ENCODE data around the gene STPG3.
"Not testable (repeated sequence)": the region's sequence is repeated elsewhere in the genome, so short reads cannot be mapped to it uniquely, and the experiment has no call there.

The STPG3 gene

GRCh38 chr9:137247135-137247915 is 3.8 kb upstream of the STPG3 start:
- no peak for DNase-seq

GRCh38 chr9:137247916-137248175 is 3.2 kb upstream of the STPG3 start:
- DNase-seq = no peak

GRCh38 chr9:137250329-137251193 is 525 bp upstream of the STPG3 start:
- DNase-seq = no peak

GRCh38 chr9:137251490-137252268 is 593 bp downstream of the STPG3 start:
- no peak for DNase-seq

- DNase-seq = no peak
Measured at GRCh38 chr9:137252555-137253506, 1.7 kb downstream of the STPG3 start.

GRCh38 chr9:137253717-137254623 is 2.9 kb downstream of the STPG3 start:
- no peak for DNase-seq

- DNase-seq = peak; percentile 99
Measured at GRCh38 chr9:137254624-137255447, 3.8 kb downstream of the STPG3 start, which contains the start of gene NELFB. NELFB (plus strand) TSS chr9:137255327.

- DNase-seq = no peak
Measured at GRCh38 chr9:137255448-137256114, 4.5 kb downstream of the STPG3 start.

GRCh38 chr9:137256362-137256761 is 5.3 kb downstream of the STPG3 start:
- DNase-seq = no peak

GRCh38 chr9:137256856-137257255 is 5.8 kb downstream of the STPG3 start:
- DNase-seq = no peak

- DNase-seq = not testable (repeated sequence)
Measured at GRCh38 chr9:137262173-137262908, 11.3 kb downstream of the STPG3 start.

GRCh38 chr9:137262909-137263285 is 11.8 kb downstream of the STPG3 start:
- no peak for DNase-seq

GRCh38 chr9:137263506-137263905 is 12.4 kb downstream of the STPG3 start:
- no peak for DNase-seq

- DNase-seq = no peak
Measured at GRCh38 chr9:137264067-137264466, 13.0 kb downstream of the STPG3 start.

GRCh38 chr9:137265496-137266161 is 14.5 kb downstream of the STPG3 start:
- no peak for DNase-seq

GRCh38 chr9:137266162-137266527 is 15.1 kb downstream of the STPG3 start:
- DNase-seq = no peak

GRCh38 chr9:137266585-137267453 is 15.7 kb downstream of the STPG3 start:
- no peak for DNase-seq

All from activated CD4-positive, CD25-positive, alpha-beta regulatory T cell treated with anti-CD3 and anti-CD28 coated beads, Interleukin-2, amount 50 U/mL, for 72 hours (primary cell).